Amniotic stem cell (primary cell): ENCODE data around the gene CTNNA2.

Experiments used
- DNase-seq: peaks from one replicate; lab custom pipeline; 2025; lab: John Stamatoyannopoulos, UW

Gene CTNNA2

GRCh38 chr2:80330527-80331450 lies 817.9 kb downstream of the CTNNA2 start:
- DNase-seq, result no peak

GRCh38 chr2:80333886-80334285 lies 821.0 kb downstream of the CTNNA2 start:
- no peak for DNase-seq

GRCh38 chr2:80335411-80335810 lies 822.6 kb downstream of the CTNNA2 start:
- no peak for DNase-seq

- no peak for DNase-seq
Measured at GRCh38 chr2:80338794-80339193, 825.9 kb downstream of the CTNNA2 start.

GRCh38 chr2:80340022-80340421 lies 827.2 kb downstream of the CTNNA2 start:
- no peak for DNase-seq

- DNase-seq, result no peak
Measured at GRCh38 chr2:80348078-80348477, 835.2 kb downstream of the CTNNA2 start.

- DNase-seq, result no peak
Measured at GRCh38 chr2:80348953-80349352, 836.1 kb downstream of the CTNNA2 start.

GRCh38 chr2:80351231-80351630 lies 838.4 kb downstream of the CTNNA2 start:
- DNase-seq, result no peak

GRCh38 chr2:80354858-80355257 lies 842.0 kb downstream of the CTNNA2 start:
- DNase-seq, result no peak

GRCh38 chr2:80361904-80362303 lies 849.1 kb downstream of the CTNNA2 start:
- no peak for DNase-seq

GRCh38 chr2:80363330-80363729 lies 850.5 kb downstream of the CTNNA2 start:
- DNase-seq, result no peak

- DNase-seq, result no peak
Measured at GRCh38 chr2:80363791-80364349, 851.0 kb downstream of the CTNNA2 start.

- DNase-seq, result no peak
Measured at GRCh38 chr2:80364524-80365212, 851.8 kb downstream of the CTNNA2 start.

GRCh38 chr2:80365762-80366161 lies 852.9 kb downstream of the CTNNA2 start:
- DNase-seq, result no peak

- DNase-seq, result no peak
Measured at GRCh38 chr2:80370375-80371009, 857.6 kb downstream of the CTNNA2 start.

- DNase-seq, result no peak
Measured at GRCh38 chr2:80374105-80374504, 861.3 kb downstream of the CTNNA2 start.

GRCh38 chr2:80377071-80377470 lies 864.2 kb downstream of the CTNNA2 start:
- no peak for DNase-seq

- DNase-seq, result no peak
Measured at GRCh38 chr2:80380736-80381135, 867.9 kb downstream of the CTNNA2 start.

GRCh38 chr2:80381666-80382065 lies 868.8 kb downstream of the CTNNA2 start:
- DNase-seq, result no peak

GRCh38 chr2:80392441-80392840 lies 879.6 kb downstream of the CTNNA2 start:
- DNase-seq, result no peak

GRCh38 chr2:80393991-80394390 lies 881.1 kb downstream of the CTNNA2 start:
- DNase-seq, result no peak

GRCh38 chr2:80395251-80395650 lies 882.4 kb downstream of the CTNNA2 start:
- DNase-seq, result no peak
